ENCODE data around the gene EME2.

EME2 gene

GRCh38 chr16:1816396-1817275 lies 44.0 kb downstream of the EME2 start:
- no peak for TF ChIP-seq CTCF (IDR thresholded peaks at IDR 0.05; ENCODE audit: insufficient read depth, low read length, missing control alignments)
- no peak overlapping the region for H3K4me3 ChIP-seq (ENCODE audit: low read depth, low read length)
- POLR2A ChIA-PET, result no interaction called here
- CTCF ChIA-PET, result no interaction called here
- no peak for DNase-seq (ENCODE audit: low read depth, low spot score)

- TF ChIP-seq CTCF (IDR thresholded peaks at IDR 0.05; ENCODE audit: insufficient read depth, low read length, missing control alignments), result no peak
- ChIA-PET POLR2A (no interaction called here), CTCF (no interaction called here)
- H3K4me3 ChIP-seq (ENCODE audit: low read depth, low read length), result no peak overlapping the region
- no peak for DNase-seq (ENCODE audit: low read depth, low spot score)
Observed at GRCh38 chr16:1817276-1817589, 44.6 kb downstream of the EME2 start.

GRCh38 chr16:1817716-1818115 lies 45.1 kb downstream of the EME2 start:
- CTCF ChIA-PET, result no interaction called here
- no peak for TF ChIP-seq CTCF (IDR thresholded peaks at IDR 0.05; ENCODE audit: insufficient read depth, low read length, missing control alignments)
- POLR2A ChIA-PET, result no interaction called here
- H3K4me3 ChIP-seq (ENCODE audit: low read depth, low read length), result no peak overlapping the region
- no peak for DNase-seq (ENCODE audit: low read depth, low spot score)

- no peak for TF ChIP-seq CTCF (IDR thresholded peaks at IDR 0.05; ENCODE audit: insufficient read depth, low read length, missing control alignments)
- DNase-seq (ENCODE audit: low read depth, low spot score), result no peak
- ChIA-PET CTCF (no interaction called here), POLR2A (no interaction called here)
- no peak overlapping the region for H3K4me3 ChIP-seq (ENCODE audit: low read depth, low read length)
Observed at GRCh38 chr16:1818204-1818872, 45.7 kb downstream of the EME2 start.

- DNase-seq (ENCODE audit: low read depth, low spot score), result no peak
- no peak overlapping the region for H3K4me3 ChIP-seq (ENCODE audit: low read depth, low read length)
- no peak for TF ChIP-seq CTCF (IDR thresholded peaks at IDR 0.05; ENCODE audit: insufficient read depth, low read length, missing control alignments)
- CTCF ChIA-PET, result no interaction called here
- POLR2A ChIA-PET, result no interaction called here
Observed at GRCh38 chr16:1818873-1819525, 46.4 kb downstream of the EME2 start.

GRCh38 chr16:1819611-1820010 lies 47.0 kb downstream of the EME2 start:
- ChIA-PET CTCF (no interaction called here), POLR2A (no interaction called here)
- DNase-seq (ENCODE audit: low read depth, low spot score), result no peak
- H3K4me3 ChIP-seq (ENCODE audit: low read depth, low read length), result no peak overlapping the region
- TF ChIP-seq CTCF (IDR thresholded peaks at IDR 0.05; ENCODE audit: insufficient read depth, low read length, missing control alignments), result no peak

Measured in AG04449 (cell line).